HG02759 (cell line): Measurements from ENCODE around the gene PCARE.
"Not testable (repeated sequence)": the region's sequence is repeated elsewhere in the genome, so short reads cannot be mapped to it uniquely, and the experiment has no call there.

Source experiments
- ATAC-seq: cut with Tn5 transposase; IDR thresholded peaks from one replicate; pipeline ENCODE4 v1.9.1; 2021; ENCODE audit warnings: mild to moderate bottlenecking, moderate library complexity; ENCODE audit not compliant: unreplicated experiment

The PCARE gene

DNA sequence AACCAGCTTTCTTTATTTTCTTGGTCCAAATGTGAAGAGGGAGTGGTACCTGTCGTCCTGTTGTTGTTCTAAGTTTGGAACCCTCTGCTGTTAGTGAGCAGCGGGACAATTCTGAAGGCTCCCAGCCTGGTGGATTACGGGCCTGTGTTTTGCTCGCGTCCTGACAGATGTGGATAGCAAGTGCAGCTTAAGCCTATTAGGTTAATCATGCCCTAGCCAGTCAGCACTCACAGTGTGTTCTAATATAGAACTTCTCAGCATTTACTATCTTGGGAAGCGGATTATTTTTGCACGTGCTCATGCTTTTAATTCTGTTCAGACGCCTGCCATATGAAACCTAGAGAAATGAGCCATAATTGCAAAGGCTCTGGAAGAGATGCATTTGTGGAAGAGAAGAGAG is at the start of gene PCARE:
TSS of gene PCARE (minus strand) at position 113 of the 400 bp plus-strand sequence. CDS start 262 bp downstream, outside the sequence.
- no peak for ATAC-seq

DNA sequence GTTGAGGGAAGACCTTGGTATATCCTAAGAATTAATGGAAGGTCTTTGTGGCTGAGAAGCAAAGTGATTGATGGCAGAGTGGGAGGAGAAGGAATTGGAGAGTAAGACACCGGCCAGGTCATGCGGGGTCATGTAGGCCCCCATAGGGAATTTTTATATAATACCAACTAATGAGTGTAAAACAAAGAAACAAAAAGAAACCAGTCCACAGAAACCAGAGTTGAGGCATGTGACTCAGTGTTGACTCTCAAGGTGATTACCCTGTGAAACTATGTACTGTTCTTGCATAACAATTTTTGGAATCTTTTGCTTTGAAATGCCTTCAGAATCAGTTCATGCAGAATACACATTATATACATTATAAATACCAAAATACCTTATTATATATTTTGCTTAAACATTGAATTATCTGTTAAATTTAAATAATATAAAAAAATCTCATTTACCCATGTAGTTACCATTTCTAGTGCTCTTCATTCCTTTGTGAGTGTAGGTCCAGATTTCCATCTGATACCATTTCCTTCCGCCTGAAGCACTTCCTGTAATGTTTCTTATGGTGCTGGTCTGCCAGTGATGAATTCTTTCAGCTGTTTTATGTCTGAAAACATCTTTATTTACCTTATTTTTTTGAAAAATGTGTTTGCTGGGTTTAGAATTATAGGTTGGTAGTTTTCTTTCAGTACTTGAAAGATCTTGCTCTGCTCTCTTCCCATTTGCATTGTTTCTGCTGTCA is 49.5 kb upstream of the PCARE start:
- ATAC-seq, result no peak

GRCh38 chr2:29120846-29121245 is 46.5 kb upstream of the PCARE start:
- ATAC-seq, result no peak

- ATAC-seq, result no peak
Measured at GRCh38 chr2:29119211-29119610, 44.9 kb upstream of the PCARE start.

DNA sequence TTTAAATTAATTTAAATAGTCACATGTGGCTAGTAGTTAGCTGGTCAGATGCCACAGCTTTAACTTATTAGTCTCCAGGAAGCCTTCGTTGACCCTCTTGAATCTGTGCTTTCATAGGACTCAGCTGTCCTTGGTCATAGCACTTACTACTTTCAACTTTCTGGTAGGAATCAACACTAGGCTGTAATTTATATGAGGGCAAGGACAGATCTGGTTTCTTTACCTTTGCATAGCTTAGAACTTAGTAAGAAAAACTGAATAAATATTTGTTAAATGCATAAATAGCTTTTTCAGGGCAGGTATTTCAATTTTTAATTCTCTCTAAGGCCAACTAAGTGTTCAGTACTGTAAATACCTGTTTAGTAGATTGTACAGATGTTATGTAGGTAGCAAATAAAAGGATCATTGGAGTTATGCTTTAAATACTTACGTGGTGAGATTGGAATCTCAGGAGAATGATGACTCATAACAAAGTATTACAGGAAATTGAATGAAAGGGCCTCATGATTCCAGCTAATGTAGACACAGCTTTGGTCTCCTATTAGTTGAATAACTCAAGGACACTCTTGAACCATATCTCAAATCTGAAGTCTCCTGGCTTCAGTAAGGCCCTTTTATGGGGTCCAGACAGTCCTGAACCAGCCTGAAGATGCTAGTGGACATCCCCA is 43.4 kb upstream of the PCARE start:
- no peak for ATAC-seq

GRCh38 chr2:29115797-29116781 is 41.8 kb upstream of the PCARE start:
- ATAC-seq, result peak; percentile 40

DNA sequence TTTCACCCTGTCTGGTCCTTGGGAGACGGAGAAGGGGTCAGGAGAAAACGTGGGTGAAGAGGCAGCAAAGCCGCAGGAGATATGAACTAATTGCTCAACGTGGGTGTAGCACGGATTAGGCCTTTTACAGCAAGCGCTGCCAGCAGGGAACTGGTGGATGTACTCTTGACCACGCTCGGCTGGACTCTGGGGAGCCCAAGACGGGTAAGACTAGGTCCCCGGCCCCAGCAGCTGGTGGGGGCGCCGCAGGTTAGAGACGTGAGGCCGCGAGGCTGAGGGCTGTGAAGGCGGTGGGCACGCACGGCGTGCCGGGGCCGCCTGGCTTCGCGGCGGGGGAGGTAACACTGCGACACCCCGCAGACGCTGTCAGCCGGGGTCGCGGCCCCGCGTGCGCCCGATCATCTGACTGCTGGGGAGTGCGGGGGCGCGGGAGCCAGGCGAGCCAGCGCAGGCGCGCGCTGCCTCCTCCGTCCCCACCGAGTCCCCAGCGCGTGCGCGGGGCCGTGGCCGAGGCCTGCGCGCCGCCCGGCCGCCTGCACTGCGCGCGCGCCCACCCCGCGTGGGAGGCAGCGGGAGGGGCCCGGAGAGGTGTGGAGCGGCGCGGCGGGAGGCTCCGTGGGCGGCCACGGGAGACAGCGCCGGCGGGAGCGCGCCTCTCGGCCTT is 40.8 kb upstream of the PCARE start, which contains the start of gene CLIP4:
TSS of gene CLIP4 (plus strand) at position 470 of the 664 bp plus-strand sequence. CDS start 5,974 bp downstream, outside the sequence.
- ATAC-seq, result peak; percentile 63

- no peak for ATAC-seq
Measured at GRCh38 chr2:29114586-29114945, 40.2 kb upstream of the PCARE start.

GRCh38 chr2:29113891-29114321 is 39.6 kb upstream of the PCARE start:
- no peak for ATAC-seq

- ATAC-seq, result no peak
Measured at GRCh38 chr2:29113027-29113686, 38.8 kb upstream of the PCARE start.

DNA sequence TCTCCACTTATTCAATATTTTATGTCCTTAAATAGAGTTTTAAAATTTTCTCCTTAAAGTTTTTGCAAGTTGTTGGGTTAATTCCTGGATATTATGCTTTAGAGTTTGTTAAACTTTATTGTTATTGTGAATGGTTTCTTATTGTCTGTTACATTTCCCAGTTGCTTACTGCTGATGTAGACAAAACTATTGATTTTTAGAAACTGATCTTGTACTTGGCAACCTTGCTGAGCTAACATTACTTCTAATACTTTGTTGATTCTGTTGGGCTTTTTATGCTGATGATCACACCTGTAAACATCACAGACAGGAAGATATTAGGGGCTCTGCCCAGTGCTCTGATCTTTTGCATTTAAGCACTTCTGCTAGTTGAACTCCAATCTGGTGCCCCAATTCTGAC is 38.1 kb upstream of the PCARE start:
- no peak for ATAC-seq

GRCh38 chr2:29110916-29111535 is 36.7 kb upstream of the PCARE start:
- ATAC-seq, result peak; percentile 42

- no peak for ATAC-seq
Measured at GRCh38 chr2:29109246-29109645, 34.9 kb upstream of the PCARE start.

DNA sequence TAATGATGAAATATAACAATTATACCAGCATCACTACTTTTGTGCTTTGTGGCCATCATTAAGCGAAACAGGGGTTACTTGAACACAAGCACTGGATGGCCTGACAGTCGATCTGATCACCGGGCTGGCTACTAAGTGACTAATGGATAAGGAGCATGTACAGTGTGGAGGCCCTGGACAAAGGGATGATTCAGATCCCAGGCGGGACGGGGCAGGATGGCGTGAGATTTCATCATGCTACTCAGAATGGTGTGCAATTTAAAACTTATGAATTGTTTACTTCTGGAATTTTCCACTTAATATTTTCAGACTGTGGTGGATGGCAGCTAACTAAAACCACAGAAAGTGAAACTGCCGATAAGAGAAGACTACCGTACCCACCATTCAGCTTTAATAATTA is 33.9 kb upstream of the PCARE start:
- no peak for ATAC-seq

- not testable (repeated sequence) for ATAC-seq
Measured at GRCh38 chr2:29107547-29107946, 33.2 kb upstream of the PCARE start.

GRCh38 chr2:29106980-29107388 is 32.7 kb upstream of the PCARE start:
- no peak for ATAC-seq

- no peak for ATAC-seq
Measured at GRCh38 chr2:29106256-29106655, 31.9 kb upstream of the PCARE start.

GRCh38 chr2:29105375-29105774 is 31.1 kb upstream of the PCARE start:
- ATAC-seq, result no peak

GRCh38 chr2:29104688-29105087 is 30.4 kb upstream of the PCARE start:
- ATAC-seq, result no peak

DNA sequence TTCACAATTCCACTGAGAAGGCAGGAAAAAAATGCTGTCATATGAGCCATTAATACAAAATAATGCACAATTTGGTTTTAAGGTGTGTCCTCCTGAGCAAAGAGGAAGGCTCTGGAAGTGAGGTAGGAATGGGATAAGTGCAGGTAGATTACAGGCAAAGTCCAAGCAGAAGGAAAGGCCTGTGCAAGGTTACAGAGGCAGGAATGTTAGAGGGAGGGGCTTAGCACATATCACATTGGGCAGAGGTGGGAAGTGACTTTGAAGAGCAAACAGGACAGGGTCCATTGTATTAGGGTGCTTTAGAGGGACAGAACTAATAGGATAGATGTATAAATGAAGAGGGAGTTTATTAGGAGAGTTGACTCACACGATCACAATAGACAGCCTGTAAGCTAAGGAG is 26.2 kb upstream of the PCARE start:
- no peak for ATAC-seq
